Memory B cell (primary cell): ENCODE measurements around the gene DGKG.

Source experiments
- ATAC-seq: fragments of 150-1000 bp; cut with Tn5 transposase; 2 replicates; pipeline ENCODE4 v1.10.0; 2021; ENCODE audit warnings: low read depth, mild to moderate bottlenecking, moderate library complexity
- DNase-seq, 2 donors: peaks; one replicate each; pipeline ENCODE4 v3.0.0; 2022; ENCODE audit warnings: low spot score in 2 of 2
- H3K27ac Mint-ChIP-seq: one replicate; pipeline ENCODE4 v1.8.0; 2022; ENCODE audit warnings: mild to moderate bottlenecking, moderate library complexity, mixed read lengths
- H3K27me3 Mint-ChIP-seq: one replicate; pipeline ENCODE4 v1.8.0; 2022; ENCODE audit warnings: mixed read lengths
- H3K36me3 Mint-ChIP-seq: one replicate; pipeline ENCODE4 v1.8.0; 2022; ENCODE audit warnings: mild to moderate bottlenecking, mixed read lengths
- H3K4me1 Mint-ChIP-seq: one replicate; pipeline ENCODE4 v1.8.0; 2022; ENCODE audit warnings: mixed read lengths
- H3K4me3 Mint-ChIP-seq: one replicate; pipeline ENCODE4 v1.8.0; 2022; ENCODE audit warnings: mild to moderate bottlenecking, moderate library complexity, mixed read lengths
- H3K9me3 Mint-ChIP-seq: one replicate; pipeline ENCODE4 v1.8.0; 2022; ENCODE audit warnings: mixed read lengths

The DGKG gene

GRCh38 chr3:186154641-186155040 lies 207.4 kb downstream of the DGKG start:
- peaks cover 5% of the 10 kb centered on the region for H3K36me3 Mint-ChIP-seq
- H3K9me3 Mint-ChIP-seq, result no peaks in the 10 kb centered on the region
- no peaks in the 10 kb centered on the region for H3K27me3 Mint-ChIP-seq
- H3K27ac Mint-ChIP-seq, result peak overlapping the region; percentile 94
- no peak overlapping the region for H3K4me3 Mint-ChIP-seq
- DNase-seq (no peak), ATAC-seq (no peak)
- H3K4me1 Mint-ChIP-seq, result peaks cover 22% of the 10 kb centered on the region

- peak; percentile 83 for ATAC-seq
- peak overlapping the region; percentile 43 for H3K4me3 Mint-ChIP-seq
Measured at GRCh38 chr3:186152889-186153292, 209.1 kb downstream of the DGKG start.

GRCh38 chr3:186152361-186152798 lies 209.7 kb downstream of the DGKG start:
- Mint-ChIP-seq H3K36me3 (peaks cover 11% of the 10 kb centered on the region), H3K9me3 (no peaks in the 10 kb centered on the region), H3K4me1 (peaks cover 23% of the 10 kb centered on the region), H3K27me3 (no peaks in the 10 kb centered on the region), H3K27ac (peak overlapping the region; percentile 94), H3K4me3 (peak overlapping the region; percentile 27)
- peak; percentile 35 for ATAC-seq
- DNase-seq, result peak in 1 of 2 donors; percentile 37

More at GRCh38 chr3:186152889-186153292, 209.1 kb downstream of the DGKG start:
- Mint-ChIP-seq H3K9me3 (no peaks in the 10 kb centered on the region), H3K27ac (peak overlapping the region; percentile 94), H3K36me3 (peaks cover 11% of the 10 kb centered on the region), H3K4me1 (peaks cover 23% of the 10 kb centered on the region), H3K27me3 (no peaks in the 10 kb centered on the region)
- peak; percentile 32 to 66 for DNase-seq

- H3K4me3 Mint-ChIP-seq, result peak overlapping the region; percentile 58
- DNase-seq, result peak in 1 of 2 donors; percentile 38
- peaks cover 23% of the 10 kb centered on the region for H3K4me1 Mint-ChIP-seq
- ATAC-seq, result peak; percentile 50
- peaks cover 11% of the 10 kb centered on the region for H3K36me3 Mint-ChIP-seq
- peak overlapping the region; percentile 94 for H3K27ac Mint-ChIP-seq
- H3K9me3 Mint-ChIP-seq, result no peaks in the 10 kb centered on the region
- peaks cover 1% of the 10 kb centered on the region for H3K27me3 Mint-ChIP-seq
Measured at GRCh38 chr3:186151077-186151971, 210.7 kb downstream of the DGKG start.

GRCh38 chr3:186150041-186150830 lies 211.8 kb downstream of the DGKG start:
- no peak for ATAC-seq
- Mint-ChIP-seq H3K4me3 (no peak overlapping the region), H3K9me3 (no peaks in the 10 kb centered on the region), H3K27me3 (peaks cover 1% of the 10 kb centered on the region), H3K36me3 (peaks cover 11% of the 10 kb centered on the region), H3K4me1 (peaks cover 23% of the 10 kb centered on the region), H3K27ac (peak overlapping the region; percentile 19)
- no peak for DNase-seq

- H3K27ac Mint-ChIP-seq, result peak overlapping the region; percentile 19
- peaks cover 1% of the 10 kb centered on the region for H3K27me3 Mint-ChIP-seq
- no peak for ATAC-seq
- no peaks in the 10 kb centered on the region for H3K9me3 Mint-ChIP-seq
- peaks cover 23% of the 10 kb centered on the region for H3K4me1 Mint-ChIP-seq
- H3K36me3 Mint-ChIP-seq, result peaks cover 11% of the 10 kb centered on the region
- no peak overlapping the region for H3K4me3 Mint-ChIP-seq
- DNase-seq, result no peak
Measured at GRCh38 chr3:186149319-186149960, 212.6 kb downstream of the DGKG start.

- Mint-ChIP-seq H3K4me3 (no peak overlapping the region), H3K4me1 (no peaks in the 10 kb centered on the region), H3K9me3 (no peaks in the 10 kb centered on the region), H3K27me3 (peaks cover 1% of the 10 kb centered on the region), H3K36me3 (peaks cover 5% of the 10 kb centered on the region), H3K27ac (no peak overlapping the region)
- ATAC-seq (no peak), DNase-seq (no peak)
Measured at GRCh38 chr3:186144257-186144656, 217.8 kb downstream of the DGKG start.

GRCh38 chr3:186143250-186143649 lies 218.8 kb downstream of the DGKG start:
- ATAC-seq, result no peak
- H3K27me3 Mint-ChIP-seq, result peaks cover 1% of the 10 kb centered on the region
- no peaks in the 10 kb centered on the region for H3K4me1 Mint-ChIP-seq
- no peaks in the 10 kb centered on the region for H3K9me3 Mint-ChIP-seq
- H3K4me3 Mint-ChIP-seq, result no peak overlapping the region
- H3K36me3 Mint-ChIP-seq, result peaks cover 3% of the 10 kb centered on the region
- no peak overlapping the region for H3K27ac Mint-ChIP-seq
- no peak for DNase-seq

GRCh38 chr3:186142393-186142932 lies 219.6 kb downstream of the DGKG start:
- peaks cover 1% of the 10 kb centered on the region for H3K27me3 Mint-ChIP-seq
- no peak overlapping the region for H3K4me3 Mint-ChIP-seq
- no peak for DNase-seq
- H3K9me3 Mint-ChIP-seq, result no peaks in the 10 kb centered on the region
- no peak for ATAC-seq
- no peaks in the 10 kb centered on the region for H3K4me1 Mint-ChIP-seq
- no peak overlapping the region for H3K27ac Mint-ChIP-seq
- H3K36me3 Mint-ChIP-seq, result peaks cover 1% of the 10 kb centered on the region

- Mint-ChIP-seq H3K27ac (no peak overlapping the region), H3K36me3 (peaks cover 1% of the 10 kb centered on the region), H3K4me3 (no peak overlapping the region), H3K4me1 (no peaks in the 10 kb centered on the region), H3K9me3 (no peaks in the 10 kb centered on the region), H3K27me3 (peaks cover 1% of the 10 kb centered on the region)
- DNase-seq, result no peak
- no peak for ATAC-seq
Measured at GRCh38 chr3:186141790-186142189, 220.2 kb downstream of the DGKG start.

- Mint-ChIP-seq H3K9me3 (no peaks in the 10 kb centered on the region), H3K4me3 (no peak overlapping the region), H3K27me3 (peaks cover 3% of the 10 kb centered on the region), H3K27ac (no peak overlapping the region), H3K4me1 (no peaks in the 10 kb centered on the region), H3K36me3 (peaks cover 1% of the 10 kb centered on the region)
- no peak for ATAC-seq
- no peak for DNase-seq
Measured at GRCh38 chr3:186138272-186138981, 223.6 kb downstream of the DGKG start.

GRCh38 chr3:186137051-186137685 lies 224.9 kb downstream of the DGKG start:
- no peak overlapping the region for H3K27ac Mint-ChIP-seq
- ATAC-seq, result no peak
- no peak for DNase-seq
- no peak overlapping the region for H3K4me3 Mint-ChIP-seq
- H3K27me3 Mint-ChIP-seq, result peaks cover 3% of the 10 kb centered on the region
- peaks cover 1% of the 10 kb centered on the region for H3K36me3 Mint-ChIP-seq
- no peaks in the 10 kb centered on the region for H3K4me1 Mint-ChIP-seq
- no peaks in the 10 kb centered on the region for H3K9me3 Mint-ChIP-seq

- no peak overlapping the region for H3K4me3 Mint-ChIP-seq
- ATAC-seq, result no peak
- H3K27ac Mint-ChIP-seq, result no peak overlapping the region
- H3K9me3 Mint-ChIP-seq, result no peaks in the 10 kb centered on the region
- no peak for DNase-seq
- H3K4me1 Mint-ChIP-seq, result peaks cover 2% of the 10 kb centered on the region
- H3K27me3 Mint-ChIP-seq, result peaks cover 3% of the 10 kb centered on the region
- no peaks in the 10 kb centered on the region for H3K36me3 Mint-ChIP-seq
Measured at GRCh38 chr3:186133980-186134379, 228.1 kb downstream of the DGKG start.
